OCI-LY1 (cell line): ENCODE measurements around the gene ATP2C1.

ENCODE experiments used
- H2AFZ ChIP-seq: fragments of 200-600 bp; sonication (generic), shearing (Covaris generic); 2 replicates; pipeline ENCODE4 v1.6.0; 2014; ENCODE audit warnings: antibody characterized with exemption, mild to moderate bottlenecking, low read length
- H3F3A ChIP-seq: fragments of 200-600 bp; sonication (generic), shearing (Covaris generic); 2 replicates; pipeline ENCODE4 v1.6.0; 2014; ENCODE audit warnings: mild to moderate bottlenecking, antibody characterized with exemption, low read length, moderate library complexity; ENCODE audit not compliant: insufficient read depth
- H3K27ac ChIP-seq: fragments of 200-600 bp; sonication (generic); 2 replicates; pipeline ENCODE4 v1.5.1; 2014; ENCODE audit warnings: low read length, mixed run types, mild to moderate bottlenecking, low read depth; ENCODE audit not compliant: poor library complexity, severe bottlenecking
- H3K27me3 ChIP-seq: fragments of 200-600 bp; sonication (generic); 2 replicates; pipeline ENCODE4 v1.6.0; 2014; ENCODE audit warnings: antibody characterized with exemption, mild to moderate bottlenecking, low read length, moderate library complexity; ENCODE audit not compliant: insufficient read depth
- H3K36me3 ChIP-seq: fragments of 200-600 bp; sonication (generic); 2 replicates; pipeline ENCODE4 v1.6.1; 2014; ENCODE audit warnings: mild to moderate bottlenecking, antibody characterized with exemption, low read length, moderate library complexity, mixed read lengths; ENCODE audit not compliant: insufficient read depth
- H3K4me1 ChIP-seq: fragments of 200-600 bp; sonication (generic); 2 replicates; pipeline ENCODE4 v1.5.1; 2014; ENCODE audit warnings: mild to moderate bottlenecking, low read length, moderate library complexity; ENCODE audit not compliant: insufficient read depth, severe bottlenecking
- H3K4me2 ChIP-seq: fragments of 200-600 bp; sonication (generic), shearing (Covaris generic); 2 replicates; pipeline ENCODE4 v1.6.1; 2014; ENCODE audit warnings: low read length
- H3K4me3 ChIP-seq: fragments of 200-600 bp; sonication (generic); 2 replicates; pipeline ENCODE4 v1.5.1; 2014; ENCODE audit warnings: low read length, low read depth, mild to moderate bottlenecking, mixed read lengths; ENCODE audit not compliant: poor library complexity, severe bottlenecking
- H3K79me2 ChIP-seq: fragments of 200-600 bp; shearing (Covaris generic); 2 replicates; pipeline ENCODE4 v1.6.1; 2016; ENCODE audit warnings: mixed run types, low read length, mixed read lengths; ENCODE audit not compliant: insufficient read depth
- H3K9ac ChIP-seq: fragments of 200-600 bp; sonication (generic), shearing (Covaris generic); 2 replicates; pipeline ENCODE4 v1.6.1; 2014; ENCODE audit warnings: mild to moderate bottlenecking, low read length, mixed read lengths
- H3K9me2 ChIP-seq: fragments of 200-600 bp; sonication (generic), shearing (Covaris generic); 2 replicates; pipeline ENCODE4 v1.6.1; 2014; ENCODE audit warnings: low read depth, mild to moderate bottlenecking, low read length, mixed read lengths
- H3K9me3 ChIP-seq: fragments of 200-600 bp; shearing (Covaris generic); 2 replicates; pipeline ENCODE4 v1.6.1; 2014; ENCODE audit warnings: low read length, mixed read lengths
- H4K20me1 ChIP-seq: fragments of 200-600 bp; sonication (generic), shearing (Covaris generic); 2 replicates; pipeline ENCODE4 v1.6.0; 2016; ENCODE audit warnings: mild to moderate bottlenecking, low read length; ENCODE audit not compliant: insufficient read depth
- CTCF ChIP-seq: fragments of 200-600 bp; sonication (generic), shearing (Covaris generic); IDR thresholded peaks from 2 replicates; pipeline ENCODE4 v1.5.1; 2017; ENCODE audit warnings: mild to moderate bottlenecking, antibody characterized with exemption, low read length, moderate library complexity, mixed read lengths
- EZH2 ChIP-seq: fragments of 200-600 bp; sonication (generic), shearing (Covaris generic); IDR thresholded peaks from 2 replicates; pipeline ENCODE4 v1.8.0; 2017; ENCODE audit warnings: borderline replicate concordance, mixed run types, mild to moderate bottlenecking, antibody characterized with exemption, low read length, moderate library complexity, mixed read lengths

ATP2C1 gene

GRCh38 chr3:130901463-130902204, 7.8 kb downstream of the ATP2C1 start:
- Histone ChIP-seq H3K27me3 (no peaks in the 10 kb centered on the region), H3K79me2 (peaks cover 100% of the 10 kb centered on the region), H3K27ac (peak overlapping the region; percentile 53), H3K4me3 (no peak overlapping the region), H2AFZ (no peak overlapping the region), H3F3A (no peaks in the 10 kb centered on the region), H3K4me2 (peak overlapping the region; percentile 23; the same call in 1 of the 2 replicates), H3K36me3 (peaks cover 3% of the 10 kb centered on the region; the same call in 1 of the 2 replicates), H3K9me2 (no peaks in the 10 kb centered on the region), H4K20me1 (peaks cover 3% of the 10 kb centered on the region; the same call in 1 of the 2 replicates), H3K9ac (no peak overlapping the region), H3K9me3 (peaks cover 4% of the 10 kb centered on the region; the same call in 1 of the 2 replicates), H3K4me1 (peaks cover 69% of the 10 kb centered on the region)
- TF ChIP-seq EZH2 = no peak
- no peak for TF ChIP-seq CTCF

GRCh38 chr3:130903412-130903908, 9.6 kb downstream of the ATP2C1 start:
- Histone ChIP-seq H3K9me3 (peaks cover 10% of the 10 kb centered on the region; the same call in 1 of the 2 replicates), H3K9me2 (no peaks in the 10 kb centered on the region), H3K4me2 (no peak overlapping the region), H3K4me3 (no peak overlapping the region), H3K27me3 (no peaks in the 10 kb centered on the region), H3K79me2 (peaks cover 100% of the 10 kb centered on the region), H3K4me1 (peaks cover 51% of the 10 kb centered on the region), H4K20me1 (peaks cover 3% of the 10 kb centered on the region; the same call in 1 of the 2 replicates), H3K27ac (no peak overlapping the region), H3F3A (no peaks in the 10 kb centered on the region), H3K9ac (no peak overlapping the region), H3K36me3 (peaks cover 13% of the 10 kb centered on the region), H2AFZ (no peak overlapping the region)
- TF ChIP-seq CTCF (no peak), EZH2 (no peak)

- peaks cover 3% of the 10 kb centered on the region; the same call in 1 of the 2 replicates for H4K20me1 ChIP-seq
- H3F3A ChIP-seq = no peaks in the 10 kb centered on the region
- peaks cover 12% of the 10 kb centered on the region; the same call in 1 of the 2 replicates for H3K9me3 ChIP-seq
- no peak overlapping the region for H3K4me2 ChIP-seq
- H3K9me2 ChIP-seq = no peaks in the 10 kb centered on the region
- peaks cover 100% of the 10 kb centered on the region for H3K79me2 ChIP-seq
- H3K27me3 ChIP-seq = no peaks in the 10 kb centered on the region
- no peak overlapping the region for H3K9ac ChIP-seq
- peaks cover 40% of the 10 kb centered on the region for H3K4me1 ChIP-seq
- peaks cover 13% of the 10 kb centered on the region for H3K36me3 ChIP-seq
- no peak for TF ChIP-seq CTCF
- TF ChIP-seq EZH2 = no peak
- H3K27ac ChIP-seq = no peak overlapping the region
- H3K4me3 ChIP-seq = no peak overlapping the region
- H2AFZ ChIP-seq = no peak overlapping the region
Measured at GRCh38 chr3:130904491-130904890, 10.6 kb downstream of the ATP2C1 start.
